Mesendoderm (in vitro differentiated cells): Measurements from ENCODE around the gene PP2D1.
"Not testable (repeated sequence)": the region's sequence is repeated elsewhere in the genome, so short reads cannot be mapped to it uniquely, and the experiment has no call there.

ENCODE experiments used
- DNase-seq: peaks from one replicate; pipeline ENCODE4 v3.0.0; 2013
- H2AK5ac ChIP-seq: 2 replicates; pipeline ENCODE4 v1.6.1; 2013; ENCODE audit warnings: low read length, inconsistent platforms
- H2BK120ac ChIP-seq: 2 replicates; pipeline ENCODE4 v1.6.1; 2013; ENCODE audit warnings: low read depth, mild to moderate bottlenecking, low read length, moderate library complexity, mixed read lengths
- H2BK15ac ChIP-seq: replicated peaks from 2 replicates; pipeline ENCODE4 v1.6.1; 2013; ENCODE audit warnings: low read depth, mild to moderate bottlenecking, moderate library complexity
- H2BK5ac ChIP-seq: 2 replicates; pipeline ENCODE4 v1.6.1; 2013; ENCODE audit warnings: low read length, inconsistent platforms
- H3K18ac ChIP-seq: 2 replicates; pipeline ENCODE4 v1.6.1; 2013; ENCODE audit warnings: mild to moderate bottlenecking, low read length, mixed read lengths
- H3K23ac ChIP-seq: one replicate; pipeline ENCODE4 v1.6.1; 2013; ENCODE audit warnings: low read length
- H3K27ac ChIP-seq: 2 replicates; pipeline ENCODE4 v1.5.1; 2013; ENCODE audit warnings: low read depth, mild to moderate bottlenecking, inconsistent platforms, low read length, moderate library complexity
- H3K27me3 ChIP-seq: 2 replicates; pipeline ENCODE4 v1.6.1; 2013; ENCODE audit warnings: low read length, control low read depth, mild to moderate bottlenecking, inconsistent platforms; ENCODE audit not compliant: insufficient read depth, poor library complexity
- H3K36me3 ChIP-seq: 2 replicates; pipeline ENCODE4 v1.6.1; 2013; ENCODE audit warnings: low read length, inconsistent platforms; ENCODE audit not compliant: control insufficient read depth, insufficient read depth
- H3K4ac ChIP-seq: one replicate; pipeline ENCODE4 v1.6.1; 2013; ENCODE audit warnings: low read depth, mild to moderate bottlenecking, low read length, moderate library complexity
- H3K4me1 ChIP-seq: 2 replicates; pipeline ENCODE4 v1.6.1; 2013; ENCODE audit warnings: low read depth, low read length, inconsistent platforms; ENCODE audit not compliant: control insufficient read depth
- H3K4me2 ChIP-seq: 2 replicates; pipeline ENCODE4 v1.6.1; 2013; ENCODE audit warnings: low read length
- H3K4me3 ChIP-seq: 2 replicates; pipeline ENCODE4 v1.5.1; 2013; ENCODE audit warnings: mild to moderate bottlenecking, low read length
- H3K56ac ChIP-seq: one replicate; pipeline ENCODE4 v1.6.1; 2013; ENCODE audit warnings: low read length
- H3K79me1 ChIP-seq: 2 replicates; pipeline ENCODE4 v1.6.1; 2013; ENCODE audit warnings: low read length, inconsistent platforms
- H3K79me2 ChIP-seq: 2 replicates; pipeline ENCODE4 v1.6.1; 2013; ENCODE audit warnings: mild to moderate bottlenecking, low read length; ENCODE audit not compliant: control insufficient read depth, insufficient read depth
- H3K9ac ChIP-seq: 2 replicates; pipeline ENCODE4 v1.6.1; 2013; ENCODE audit warnings: low read length, inconsistent platforms
- H4K5ac ChIP-seq: one replicate; pipeline ENCODE4 v1.6.1; 2013; ENCODE audit warnings: low read length
- H4K8ac ChIP-seq: one replicate; pipeline ENCODE4 v1.6.1; 2013; ENCODE audit warnings: low read depth, mild to moderate bottlenecking, control low read depth, low read length, moderate library complexity
- WGBS: extraction: QIAGEN DNeasy Blood & Tissue Kit; methylation state at CpG from one replicate; pipeline ENCODE4 v1.1.7; 2013; ENCODE audit warnings: low lambda C conversion rate, missing lambda C conversion rate; ENCODE audit not compliant: insufficient coverage; ENCODE audit errors: extremely low coverage; 5-methylcytosine and 5-hydroxymethylcytosine counted together

Gene PP2D1

GRCh38 chr3:20047976-20048883 lies 36.2 kb upstream of the PP2D1 start:
- Histone ChIP-seq H4K8ac (no peak overlapping the region), H3K79me1 (no peaks in the 10 kb centered on the region), H3K4me1 (no peaks in the 10 kb centered on the region), H3K4me2 (no peak overlapping the region), H3K9ac (no peak overlapping the region), H3K18ac (no peak overlapping the region), H2BK15ac (no peak overlapping the region), H4K5ac (no peak overlapping the region), H3K79me2 (no peaks in the 10 kb centered on the region), H3K27ac (no peak overlapping the region), H2BK120ac (no peak overlapping the region), H2AK5ac (no peak overlapping the region), H2BK5ac (no peak overlapping the region), H3K23ac (no peak overlapping the region), H3K4ac (no peak overlapping the region), H3K36me3 (no peaks in the 10 kb centered on the region), H3K27me3 (no peaks in the 10 kb centered on the region), H3K4me3 (no peak overlapping the region), H3K56ac (no peak overlapping the region)
- DNase-seq, result no peak
- no CpG with 5 or more reads among the region's 9 CpGs for WGBS

- H3K79me1 ChIP-seq, result no peaks in the 10 kb centered on the region
- no peaks in the 10 kb centered on the region for H3K27me3 ChIP-seq
- H3K4ac ChIP-seq, result no peak overlapping the region
- H3K79me2 ChIP-seq, result no peaks in the 10 kb centered on the region
- H2AK5ac ChIP-seq, result no peak overlapping the region
- H3K4me1 ChIP-seq, result no peaks in the 10 kb centered on the region
- H4K8ac ChIP-seq, result no peak overlapping the region
- H3K4me3 ChIP-seq, result no peak overlapping the region
- H3K56ac ChIP-seq, result no peak overlapping the region
- no peak overlapping the region for H2BK5ac ChIP-seq
- no peak overlapping the region for H3K27ac ChIP-seq
- H4K5ac ChIP-seq, result no peak overlapping the region
- H3K36me3 ChIP-seq, result no peaks in the 10 kb centered on the region
- H3K18ac ChIP-seq, result no peak overlapping the region
- H3K9ac ChIP-seq, result no peak overlapping the region
- no CpG with 5 or more reads among the region's 7 CpGs for WGBS
- no peak overlapping the region for H2BK120ac ChIP-seq
- H3K4me2 ChIP-seq, result no peak overlapping the region
- H2BK15ac ChIP-seq, result no peak overlapping the region
- H3K23ac ChIP-seq, result no peak overlapping the region
- no peak for DNase-seq
Observed at GRCh38 chr3:20047341-20047779, 35.3 kb upstream of the PP2D1 start.

- no peaks in the 10 kb centered on the region for H3K36me3 ChIP-seq
- no peaks in the 10 kb centered on the region for H3K27me3 ChIP-seq
- no peak overlapping the region for H3K4me3 ChIP-seq
- no peak overlapping the region for H3K27ac ChIP-seq
- no peak overlapping the region for H2BK120ac ChIP-seq
- H2BK15ac ChIP-seq, result no peak overlapping the region
- no peak overlapping the region for H4K8ac ChIP-seq
- no CpG with 5 or more reads among the region's 1 CpG for WGBS
- no peak overlapping the region for H2BK5ac ChIP-seq
- H3K4me2 ChIP-seq, result no peak overlapping the region
- no peaks in the 10 kb centered on the region for H3K79me2 ChIP-seq
- H3K9ac ChIP-seq, result no peak overlapping the region
- no peak overlapping the region for H4K5ac ChIP-seq
- no peak for DNase-seq
- no peak overlapping the region for H2AK5ac ChIP-seq
- no peak overlapping the region for H3K56ac ChIP-seq
- H3K79me1 ChIP-seq, result no peaks in the 10 kb centered on the region
- H3K4me1 ChIP-seq, result no peaks in the 10 kb centered on the region
- H3K18ac ChIP-seq, result no peak overlapping the region
- no peak overlapping the region for H3K23ac ChIP-seq
- H3K4ac ChIP-seq, result no peak overlapping the region
Observed at GRCh38 chr3:20046556-20046955, 34.5 kb upstream of the PP2D1 start.

GRCh38 chr3:20045141-20045540 lies 33.1 kb upstream of the PP2D1 start:
- H3K9ac ChIP-seq, H3K4ac ChIP-seq, H3K4me3 ChIP-seq, H3K23ac ChIP-seq, H4K8ac ChIP-seq, H3K27me3 ChIP-seq, H3K27ac ChIP-seq, H2AK5ac ChIP-seq, H3K79me1 ChIP-seq, H3K4me1 ChIP-seq, H3K36me3 ChIP-seq, H2BK5ac ChIP-seq, H3K4me2 ChIP-seq, DNase-seq, H3K56ac ChIP-seq, H2BK15ac ChIP-seq, H3K18ac ChIP-seq, H3K79me2 ChIP-seq, H2BK120ac ChIP-seq, H4K5ac ChIP-seq: not testable (repeated sequence)
- no CpG with 5 or more reads among the region's 3 CpGs for WGBS

GRCh38 chr3:20043825-20044224 lies 31.8 kb upstream of the PP2D1 start:
- no peak overlapping the region for H4K8ac ChIP-seq
- no CpG with 5 or more reads among the region's 4 CpGs for WGBS
- DNase-seq, result no peak
- no peak overlapping the region for H2AK5ac ChIP-seq
- no peak overlapping the region for H3K23ac ChIP-seq
- no peak overlapping the region for H3K9ac ChIP-seq
- no peak overlapping the region for H3K4me2 ChIP-seq
- no peaks in the 10 kb centered on the region for H3K79me2 ChIP-seq
- H3K56ac ChIP-seq, result no peak overlapping the region
- no peaks in the 10 kb centered on the region for H3K79me1 ChIP-seq
- H3K4me3 ChIP-seq, result no peak overlapping the region
- no peaks in the 10 kb centered on the region for H3K36me3 ChIP-seq
- no peak overlapping the region for H3K27ac ChIP-seq
- no peak overlapping the region for H3K18ac ChIP-seq
- H3K27me3 ChIP-seq, result no peaks in the 10 kb centered on the region
- H4K5ac ChIP-seq, result no peak overlapping the region
- no peak overlapping the region for H2BK120ac ChIP-seq
- H3K4me1 ChIP-seq, result no peaks in the 10 kb centered on the region
- H2BK15ac ChIP-seq, result no peak overlapping the region
- H3K4ac ChIP-seq, result no peak overlapping the region
- no peak overlapping the region for H2BK5ac ChIP-seq

- Histone ChIP-seq H3K9ac (no peak overlapping the region), H3K27ac (no peak overlapping the region), H4K5ac (no peak overlapping the region), H2BK5ac (no peak overlapping the region), H3K79me1 (no peaks in the 10 kb centered on the region), H3K4me2 (no peak overlapping the region), H3K56ac (no peak overlapping the region), H3K23ac (no peak overlapping the region), H3K4me1 (no peaks in the 10 kb centered on the region), H4K8ac (no peak overlapping the region), H2AK5ac (no peak overlapping the region), H3K79me2 (no peaks in the 10 kb centered on the region), H3K4me3 (no peak overlapping the region), H3K27me3 (no peaks in the 10 kb centered on the region), H3K18ac (no peak overlapping the region), H3K4ac (no peak overlapping the region), H2BK120ac (no peak overlapping the region), H2BK15ac (no peak overlapping the region), H3K36me3 (no peaks in the 10 kb centered on the region)
- WGBS, result no CpG with 5 or more reads among the region's 4 CpGs
- DNase-seq, result no peak
Observed at GRCh38 chr3:20043396-20043795, 31.3 kb upstream of the PP2D1 start.
